HG03025 (cell line): Measurements from ENCODE around the gene UTP18.
A peak's percentile ranks its signal among the peaks of the same experiment; 100 is the strongest.
"Not testable (repeated sequence)": the region's sequence is repeated elsewhere in the genome, so short reads cannot be mapped to it uniquely, and the experiment has no call there.

Experiments
- ATAC-seq: cut with Tn5 transposase; IDR thresholded peaks from one replicate; pipeline ENCODE4 v1.9.1; 2021; ENCODE audit warnings: mild to moderate bottlenecking, moderate library complexity; ENCODE audit not compliant: unreplicated experiment, low FRiP score

Gene UTP18

DNA sequence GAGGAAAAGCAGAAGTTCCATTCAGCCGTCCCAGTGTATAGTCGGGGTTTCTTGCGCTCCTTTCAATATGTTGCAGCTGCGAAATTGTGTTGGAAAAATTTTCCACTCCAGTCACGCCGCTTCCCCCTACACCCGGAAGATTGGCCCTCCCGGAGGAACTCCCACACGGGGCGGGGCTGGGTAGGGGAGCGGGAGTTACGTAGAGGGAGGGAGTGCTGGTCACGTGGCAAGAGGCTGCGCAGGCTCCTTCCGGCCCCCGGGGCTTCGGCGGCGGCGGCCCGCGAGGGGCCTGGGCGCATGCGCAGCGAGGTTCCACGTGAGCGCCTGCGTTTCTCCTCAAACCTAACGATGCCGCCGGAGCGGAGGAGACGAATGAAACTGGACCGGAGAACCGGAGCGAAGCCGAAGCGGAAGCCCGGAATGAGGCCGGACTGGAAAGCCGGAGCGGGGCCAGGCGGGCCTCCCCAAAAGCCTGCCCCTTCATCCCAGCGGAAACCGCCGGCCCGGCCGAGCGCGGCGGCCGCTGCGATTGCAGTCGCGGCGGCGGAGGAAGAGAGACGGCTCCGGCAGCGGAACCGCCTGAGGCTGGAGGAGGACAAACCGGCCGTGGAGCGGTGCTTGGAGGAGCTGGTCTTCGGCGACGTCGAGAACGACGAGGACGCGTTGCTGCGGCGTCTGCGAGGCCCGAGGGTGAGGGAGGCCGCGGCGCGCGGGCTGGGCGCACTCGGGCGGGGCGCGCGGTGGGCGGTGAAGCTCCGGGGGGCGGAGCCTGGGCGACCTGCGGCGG is at the start of gene UTP18:
Gene UTP18, plus strand, starts transcription at position 310 of the 787 bp plus-strand sequence. Its CDS starts 39 bp downstream, at position 349.
- peak; percentile 73 for ATAC-seq

- ATAC-seq, result no peak
These were observed 45.4 kb upstream of the UTP18 start for GRCh38 chr17:51214920-51215319.

GRCh38 chr17:51217946-51218345 is 42.4 kb upstream of the UTP18 start:
- no peak for ATAC-seq

GRCh38 chr17:51221322-51221721 is 39.0 kb upstream of the UTP18 start:
- no peak for ATAC-seq

GRCh38 chr17:51224402-51225262 is 35.7 kb upstream of the UTP18 start:
- no peak for ATAC-seq

DNA sequence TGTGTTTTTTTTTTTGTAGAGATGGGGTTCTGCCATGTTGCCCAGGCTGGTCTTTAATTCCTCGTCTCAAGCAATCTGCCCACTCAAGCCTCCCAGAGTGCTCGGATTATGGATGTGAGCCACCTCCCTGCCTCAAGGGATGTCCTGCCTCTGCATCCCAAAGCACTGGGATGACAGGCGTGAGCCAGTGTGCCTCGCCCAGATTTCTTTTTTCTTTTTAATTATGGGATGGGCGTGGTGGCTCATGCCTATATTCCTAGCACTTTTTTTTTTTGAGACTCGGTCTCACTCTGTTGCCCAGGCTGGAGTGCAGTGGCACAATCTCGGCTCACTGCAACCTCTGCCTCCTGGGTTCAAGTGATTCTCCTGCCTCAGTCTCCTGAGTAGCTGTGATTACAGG is 34.8 kb upstream of the UTP18 start:
- ATAC-seq, result not testable (repeated sequence)

GRCh38 chr17:51228161-51228560 is 32.2 kb upstream of the UTP18 start:
- no peak for ATAC-seq

- no peak for ATAC-seq
These were observed 30.5 kb upstream of the UTP18 start for GRCh38 chr17:51229889-51230288.

DNA sequence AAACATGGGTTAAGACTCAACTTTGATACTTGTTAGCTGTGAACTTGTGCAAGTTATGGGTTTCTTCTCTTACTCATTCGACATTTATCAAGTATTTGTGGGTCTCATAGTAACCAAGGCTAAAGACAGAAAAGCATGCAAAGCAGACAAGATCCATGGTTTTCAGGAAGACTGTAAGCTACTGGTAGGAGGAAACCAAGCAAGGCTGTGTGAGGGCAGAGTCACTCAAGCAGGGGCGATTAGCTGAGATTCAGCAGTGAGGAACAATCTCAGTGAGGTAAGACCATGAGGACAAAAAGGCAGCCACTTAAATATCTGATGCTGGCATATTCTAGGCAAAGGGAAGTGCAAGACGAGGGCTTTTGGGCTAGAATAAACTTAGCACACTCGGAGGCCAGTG is 30.0 kb upstream of the UTP18 start:
- ATAC-seq, result no peak

DNA sequence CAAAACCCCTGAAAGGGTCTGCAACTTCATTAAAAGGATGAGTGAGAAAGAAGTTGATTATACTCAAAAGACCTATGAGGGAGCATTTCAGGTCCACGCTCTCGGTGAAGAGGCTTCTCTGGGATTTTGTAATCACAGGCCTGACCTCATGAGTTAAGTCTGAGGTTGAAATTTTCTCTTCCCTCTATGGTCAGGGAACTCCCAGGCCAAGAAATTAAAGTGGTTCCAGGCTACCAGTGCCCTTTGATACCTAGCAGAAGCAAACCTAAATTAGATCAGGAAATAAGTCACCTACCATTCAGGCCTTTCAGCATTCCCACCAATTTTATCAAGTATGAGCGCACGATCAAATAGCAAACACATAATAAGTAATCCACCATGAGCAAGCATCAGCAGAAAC is 28.3 kb upstream of the UTP18 start:
- no peak for ATAC-seq

- ATAC-seq, result no peak
These were observed 26.2 kb upstream of the UTP18 start for GRCh38 chr17:51234162-51234561.

GRCh38 chr17:51238255-51238887 is 22.0 kb upstream of the UTP18 start:
- ATAC-seq, result no peak

GRCh38 chr17:51240275-51240674 is 20.1 kb upstream of the UTP18 start:
- ATAC-seq, result no peak

GRCh38 chr17:51244041-51244440 is 16.3 kb upstream of the UTP18 start:
- no peak for ATAC-seq

DNA sequence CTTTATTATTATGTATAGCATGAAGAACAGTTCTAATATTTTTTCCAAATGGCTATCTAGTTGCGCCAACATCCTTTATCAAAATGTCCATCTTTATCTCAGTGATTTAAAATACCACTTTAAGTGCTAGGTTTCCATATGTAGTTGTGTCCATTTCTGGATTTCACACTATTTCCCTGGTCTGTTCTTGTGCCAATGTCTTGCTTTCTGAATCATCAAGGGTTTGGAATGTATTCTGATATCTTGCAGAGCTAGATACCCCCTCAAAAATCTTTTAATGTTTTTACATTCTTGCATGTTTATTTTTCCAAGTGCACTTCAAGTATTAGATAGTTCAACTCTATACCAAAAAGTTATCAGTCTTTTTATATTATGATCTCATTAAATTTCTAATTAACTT is 14.8 kb upstream of the UTP18 start:
- ATAC-seq, result no peak

GRCh38 chr17:51250314-51250840 is 10.0 kb upstream of the UTP18 start:
- no peak for ATAC-seq

- ATAC-seq, result no peak
These were observed 9.3 kb upstream of the UTP18 start for GRCh38 chr17:51251010-51251409.

- ATAC-seq, result no peak
These were observed 4.7 kb upstream of the UTP18 start for GRCh38 chr17:51255673-51256072.

- ATAC-seq, result no peak
These were observed 4.2 kb upstream of the UTP18 start for GRCh38 chr17:51256101-51256500.

GRCh38 chr17:51257150-51258081 is 2.9 kb upstream of the UTP18 start:
- ATAC-seq, result no peak
